Measurements from ENCODE around the gene BCL3. TPM values are rescaled to one million over a fixed set of nuclear protein-coding genes. Genes with fewer than 3 reads are reported as not detected.
A peak's percentile ranks its signal among the peaks of the same experiment; 100 is the strongest.

BCL3 gene
- total RNA-seq, 2 donors from 2014 or later = 76.4 to 99.5 TPM

DNA sequence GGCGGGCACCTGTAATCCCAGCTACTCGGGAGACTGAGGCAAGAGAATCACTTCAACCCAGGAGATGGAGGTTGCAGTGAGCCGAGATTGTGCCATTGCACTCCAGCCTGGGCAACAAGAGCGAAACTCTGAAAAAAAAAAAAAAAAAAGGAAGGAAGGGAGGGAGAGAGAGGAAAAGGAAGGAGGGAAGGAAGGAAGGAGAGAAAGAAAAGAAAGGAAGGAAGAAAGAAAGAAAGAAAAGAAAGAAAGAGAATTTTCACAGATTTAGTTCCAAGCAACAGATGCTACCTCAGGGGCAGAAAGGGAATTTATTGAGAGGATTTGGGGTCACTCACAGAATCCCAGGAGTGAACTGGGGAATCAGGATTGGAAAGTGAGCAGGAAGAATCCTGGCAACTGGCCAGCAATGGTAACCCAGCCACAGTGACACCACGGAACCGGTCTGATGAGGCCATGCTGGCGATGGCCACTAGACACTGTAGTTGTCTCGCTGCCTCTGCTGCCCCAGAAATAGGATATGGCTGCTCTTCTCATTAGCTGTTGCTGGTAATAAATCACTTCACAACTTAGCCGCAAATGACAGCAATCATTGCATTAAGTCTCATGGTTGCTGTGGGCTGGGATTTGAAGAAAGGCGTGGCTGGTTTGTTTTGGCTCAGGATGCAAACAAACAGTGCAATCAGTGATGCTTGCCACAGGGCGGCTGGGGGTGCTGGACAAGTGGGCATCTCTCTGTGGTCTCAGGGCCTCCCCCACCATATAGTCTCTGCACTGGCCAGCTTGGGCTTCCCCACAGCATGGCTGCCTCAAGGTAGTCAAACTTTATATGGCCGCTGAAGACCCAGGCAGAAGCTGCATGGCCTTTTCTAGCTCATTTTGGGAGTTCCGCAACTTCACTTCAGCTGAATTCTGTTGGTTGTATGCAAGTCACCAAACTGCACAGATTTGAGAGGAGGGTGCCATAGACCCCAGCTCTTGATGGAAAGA lies 55.2 kb downstream of the BCL3 start:
- Histone ChIP-seq H3K4me3 (no peak overlapping the region), H3K27ac (no peak overlapping the region), H3K36me3 (no peaks in the 10 kb centered on the region), H3K9ac (ENCODE audit: low read depth in 2 of 2, low read length in 2 of 2) (no peak overlapping the region), H3K9me3 (no peaks in the 10 kb centered on the region), H3K4me1 (peaks cover 6% of the 10 kb centered on the region), H3K27me3 (no peaks in the 10 kb centered on the region)
- TF ChIP-seq, protein P1, sequence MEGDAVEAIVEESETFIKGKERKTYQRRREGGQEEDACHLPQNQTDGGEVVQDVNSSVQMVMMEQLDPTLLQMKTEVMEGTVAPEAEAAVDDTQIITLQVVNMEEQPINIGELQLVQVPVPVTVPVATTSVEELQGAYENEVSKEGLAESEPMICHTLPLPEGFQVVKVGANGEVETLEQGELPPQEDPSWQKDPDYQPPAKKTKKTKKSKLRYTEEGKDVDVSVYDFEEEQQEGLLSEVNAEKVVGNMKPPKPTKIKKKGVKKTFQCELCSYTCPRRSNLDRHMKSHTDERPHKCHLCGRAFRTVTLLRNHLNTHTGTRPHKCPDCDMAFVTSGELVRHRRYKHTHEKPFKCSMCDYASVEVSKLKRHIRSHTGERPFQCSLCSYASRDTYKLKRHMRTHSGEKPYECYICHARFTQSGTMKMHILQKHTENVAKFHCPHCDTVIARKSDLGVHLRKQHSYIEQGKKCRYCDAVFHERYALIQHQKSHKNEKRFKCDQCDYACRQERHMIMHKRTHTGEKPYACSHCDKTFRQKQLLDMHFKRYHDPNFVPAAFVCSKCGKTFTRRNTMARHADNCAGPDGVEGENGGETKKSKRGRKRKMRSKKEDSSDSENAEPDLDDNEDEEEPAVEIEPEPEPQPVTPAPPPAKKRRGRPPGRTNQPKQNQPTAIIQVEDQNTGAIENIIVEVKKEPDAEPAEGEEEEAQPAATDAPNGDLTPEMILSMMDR (IDR thresholded peaks at IDR 0.05) = no peak
- intact Hi-C loops (cut with DNase I) = no loop called here
- DNase-seq = no peak

GRCh38 chr19:44806291-44806690 lies 57.8 kb downstream of the BCL3 start:
- no peaks in the 10 kb centered on the region for H3K36me3 ChIP-seq
- H3K9me3 ChIP-seq = no peaks in the 10 kb centered on the region
- H3K4me3 ChIP-seq = no peak overlapping the region
- no peak for DNase-seq
- no peak overlapping the region for H3K9ac ChIP-seq (ENCODE audit: low read depth in 2 of 2, low read length in 2 of 2)
- intact Hi-C loops (cut with DNase I) = no loop called here
- no peaks in the 10 kb centered on the region for H3K27me3 ChIP-seq
- TF ChIP-seq, protein P1 (IDR thresholded peaks at IDR 0.05) = no peak
- no peak overlapping the region for H3K27ac ChIP-seq
- H3K4me1 ChIP-seq = peaks cover 10% of the 10 kb centered on the region

- Histone ChIP-seq H3K4me1 (peaks cover 10% of the 10 kb centered on the region), H3K9me3 (no peaks in the 10 kb centered on the region), H3K4me3 (no peak overlapping the region), H3K27me3 (no peaks in the 10 kb centered on the region), H3K27ac (no peak overlapping the region), H3K36me3 (no peaks in the 10 kb centered on the region), H3K9ac (ENCODE audit: low read depth in 2 of 2, low read length in 2 of 2) (no peak overlapping the region)
- intact Hi-C loops (cut with DNase I) = no loop called here
- peak; percentile 80 for DNase-seq
- TF ChIP-seq, protein P1 (IDR thresholded peaks at IDR 0.05) = no peak
Measured at GRCh38 chr19:44807162-44807561, 58.7 kb downstream of the BCL3 start.

- H3K27ac ChIP-seq = no peak overlapping the region
- TF ChIP-seq, protein P1 (IDR thresholded peaks at IDR 0.05) = peak; percentile 22
- no peaks in the 10 kb centered on the region for H3K36me3 ChIP-seq
- H3K4me1 ChIP-seq = peaks cover 10% of the 10 kb centered on the region
- intact Hi-C loops (cut with DNase I) = no loop called here
- DNase-seq = peak; percentile 46
- H3K27me3 ChIP-seq = no peaks in the 10 kb centered on the region
- H3K9ac ChIP-seq (ENCODE audit: low read depth in 2 of 2, low read length in 2 of 2) = peak overlapping the region; percentile 43 to 58
- no peak overlapping the region for H3K4me3 ChIP-seq
- H3K9me3 ChIP-seq = no peaks in the 10 kb centered on the region
Measured at GRCh38 chr19:44807652-44808462, 59.3 kb downstream of the BCL3 start.
